K562 (cell line): ENCODE data around the gene SYNJ2. TPM values are rescaled to one million over a fixed set of nuclear protein-coding genes. Genes with fewer than 3 reads are reported as not detected.

Experiments used
- ATAC-seq: fragments of 200-7000 bp; cut with Tn5 transposase; 3 replicates; pipeline ENCODE4 v1.9.1; 2020; ENCODE audit warnings: moderate library complexity
- Bru-seq: library from RNA; stranded (reverse); fragments of 400-500 nt; gene quantifications from one replicate; lab custom pipeline; 2021; lab: Mats Ljungman, UMichigan
- BruChase-seq, 2 experiments: library from RNA; stranded (reverse); fragments of 400-500 nt; gene quantifications; one replicate each; lab custom pipeline; 2021; lab: Mats Ljungman, UMichigan
- BruUV-seq: library from RNA; stranded (reverse); fragments of 400-500 nt; replicated peaks from 2 replicates; lab custom pipeline; 2021; lab: Mats Ljungman, UMichigan
- CTCF ChIA-PET: fragments of 300-600 bp; formaldehyde crosslinking; extraction: SDS; loops from one replicate; lab custom pipeline; 2021; ENCODE audit warnings: low intra/inter-chr PET ratio; lab: Yijun Ruan, JAX
- POLR2A ChIA-PET: fragments of 300-600, 350-650 bp; sonication (Branson Sonifier 250); formaldehyde crosslinking; extraction: SDS; loops from one replicate; lab custom pipeline; 2021; ENCODE audit warnings: antibody characterized with exemption, inconsistent platforms; lab: Yijun Ruan, JAX
- DNase-seq, 4 experiments: peaks; one replicate each; pipeline versions ENCODE4 v3.0.0 to v3.0.0-alpha.2; 2011 to 2018; ENCODE audit warnings: low spot score in 3 of 4, mixed read lengths in 3 of 4; ENCODE audit errors: extremely low read depth in 1 of 4
- FAIRE-seq: peaks from 2 replicates; lab custom pipeline; 2011; peaks lifted over from hg19 to GRCh38; lab: Jason Lieb, UNC
- H2AFZ ChIP-seq: 2 replicates; pipeline ENCODE4 v1.6.0; 2011; ENCODE audit warnings: low read depth, low read length, control low read depth, inconsistent platforms
- H3K27ac ChIP-seq: fragments of 200-600 bp; 3 replicates; pipeline ENCODE4 v1.8.0; 2011; ENCODE audit warnings: low read depth, mild to moderate bottlenecking, control low read depth, inconsistent platforms, low read length, moderate library complexity, mixed read lengths; ENCODE audit errors: extremely low read depth
- H3K27me3 ChIP-seq, 2 experiments: fragments of 300-600 bp in 1 of 2; 2 replicates in 1 of 2; 3 replicates in 1 of 2; pipeline versions ENCODE4 v1.6.0 to v1.8.0; 2011; ENCODE audit warnings: inconsistent platforms in 2 of 2, low read length in 2 of 2, mild to moderate bottlenecking in 1 of 2, mixed read lengths in 1 of 2, moderate library complexity in 1 of 2; ENCODE audit not compliant: control insufficient read depth in 2 of 2, insufficient read depth in 2 of 2
- H3K36me3 ChIP-seq: fragments of 300-600 bp; 3 replicates; pipeline ENCODE4 v1.8.0; 2011; ENCODE audit warnings: mild to moderate bottlenecking, low read length, inconsistent platforms; ENCODE audit not compliant: control insufficient read depth, insufficient read depth
- H3K4me1 ChIP-seq, 2 experiments: fragments of 200-600 bp in 1 of 2; replicated peaks in 1 of 2; 2 replicates in 1 of 2; 3 replicates in 1 of 2; pipeline versions ENCODE4 v1.5.1 to v1.8.0; 2011; ENCODE audit warnings: inconsistent platforms in 2 of 2, low read length in 2 of 2, mild to moderate bottlenecking in 1 of 2, mixed read lengths in 1 of 2, moderate library complexity in 1 of 2; ENCODE audit not compliant: control insufficient read depth in 2 of 2, insufficient read depth in 2 of 2
- H3K4me2 ChIP-seq: 2 replicates; pipeline ENCODE4 v1.6.1; 2011; ENCODE audit warnings: low read length, control low read depth, inconsistent platforms, mixed read lengths; ENCODE audit not compliant: insufficient read depth
- H3K4me3 ChIP-seq: fragments of 200-600 bp; sonication (generic), shearing (Covaris generic); 2 replicates; pipeline ENCODE4 v1.5.1; 2016; ENCODE audit warnings: control low read depth, inconsistent platforms
- H3K79me2 ChIP-seq: fragments of 200-600 bp; 3 replicates; pipeline ENCODE4 v1.8.0; 2011; ENCODE audit warnings: low read length, inconsistent platforms; ENCODE audit not compliant: control insufficient read depth, insufficient read depth
- H3K9ac ChIP-seq, 2 experiments: 2 replicates each; pipeline versions ENCODE4 v1.6.0 to v1.6.1; 2011; ENCODE audit warnings: low read depth in 2 of 2, low read length in 2 of 2, control low read depth in 1 of 2, inconsistent platforms in 1 of 2, mild to moderate bottlenecking in 1 of 2, mixed read lengths in 1 of 2; ENCODE audit not compliant: insufficient read depth in 1 of 2
- H3K9me1 ChIP-seq: one replicate; pipeline ENCODE4 v1.6.0; 2011; ENCODE audit warnings: inconsistent platforms, mild to moderate bottlenecking, low read length, moderate library complexity; ENCODE audit not compliant: control insufficient read depth, insufficient read depth
- H3K9me3 ChIP-seq: replicated peaks from 2 replicates; pipeline ENCODE4 v1.5.1; 2011; ENCODE audit warnings: low read depth, low read length, inconsistent platforms; ENCODE audit not compliant: control insufficient read depth, insufficient read depth
- H4K20me1 ChIP-seq: replicated peaks from 2 replicates; pipeline ENCODE4 v1.6.1; 2011; ENCODE audit warnings: low read length, inconsistent platforms, mixed read lengths; ENCODE audit not compliant: control insufficient read depth, insufficient read depth
- CREB1 ChIP-seq, 2 experiments: sonication (generic) in 1 of 2; formaldehyde crosslinking in 1 of 2; IDR thresholded peaks; 2 replicates each; pipeline versions ENCODE4 v1.6.1 to v1.8.0; 2012 to 2022; ENCODE audit warnings: inconsistent platforms in 1 of 2, mild to moderate bottlenecking in 1 of 2, missing genetic modification reagents in 1 of 2, moderate library complexity in 1 of 2
- ETV5 ChIP-seq: sonication (generic); formaldehyde crosslinking; IDR thresholded peaks from 2 replicates; pipeline ENCODE4 v1.4.0; 2020; ENCODE audit warnings: low read depth, mild to moderate bottlenecking, missing genetic modification reagents
- FOXO4 ChIP-seq: fragments of 450-650 bp; formaldehyde crosslinking; IDR thresholded peaks from 2 replicates; pipeline ENCODE4 v1.4.0; 2020; ENCODE audit warnings: mild to moderate bottlenecking, moderate library complexity
- HMBOX1 ChIP-seq: sonication (generic); IDR thresholded peaks from 2 replicates; pipeline ENCODE4 v1.6.1; 2016
- MED1 ChIP-seq: sonication (generic); formaldehyde crosslinking; IDR thresholded peaks from 2 replicates; pipeline ENCODE4 v1.8.1; 2023; ENCODE audit warnings: missing genetic modification reagents, borderline replicate concordance
- SIX5 ChIP-seq, 2 experiments: IDR thresholded peaks; 2 replicates each; pipeline ENCODE4 v1.6.1; 2011; ENCODE audit warnings: low read length in 2 of 2, borderline replicate concordance in 1 of 2, low read depth in 1 of 2, mild to moderate bottlenecking in 1 of 2, moderate library complexity in 1 of 2; ENCODE audit not compliant: insufficient read depth in 1 of 2
- TSC22D4 ChIP-seq: fragments of 450-650 bp; IDR thresholded peaks from 2 replicates; pipeline ENCODE4 v1.6.1; 2016; ENCODE audit warnings: missing genetic modification characterization, missing biosample characterization, control low read depth
- ZC3H8 ChIP-seq: fragments of 450-650 bp; IDR thresholded peaks from 2 replicates; pipeline ENCODE4 v1.6.1; 2017
- ZFP30 ChIP-seq: fragments of 250-450 bp; sonication (Bioruptor Pico); IDR thresholded peaks from 2 replicates; pipeline ENCODE4 v1.8.0; 2022; ENCODE audit warnings: moderate library complexity, mild to moderate bottlenecking, inconsistent platforms, borderline replicate concordance
- ZNF740 ChIP-seq, 3 experiments: fragments of 200-800 bp in 1 of 3; sonication (Bioruptor generic) in 1 of 3; sonication (generic) in 1 of 3; formaldehyde crosslinking in 1 of 3; IDR thresholded peaks; 2 replicates each; pipeline versions ENCODE4 v1.6.1 to v1.8.0; 2016 to 2022; ENCODE audit warnings: mild to moderate bottlenecking in 2 of 3, missing compliant biosample characterization in 2 of 3, missing genetic modification characterization in 2 of 3, missing genetic modification reagents in 1 of 3
- WGBS: fragments of 100-300 bp; shearing (Covaris generic); methylation state at CpG from one replicate; pipeline ENCODE4 v1.1.6; 2016; ENCODE audit warnings: low coverage, mixed read lengths; ENCODE audit not compliant: insufficient coverage; ENCODE audit errors: missing lambda C conversion rate; 5-methylcytosine and 5-hydroxymethylcytosine counted together
- in situ Hi-C: fragments of 300-500 bp; cut with MboI; formaldehyde crosslinking; loops from 4 replicates; pipeline ENCODE4 v1.15.0; 2018; ENCODE audit warnings: inconsistent platforms, mixed read lengths
- intact Hi-C: fragments of 100-400 bp; cut with micrococcal nuclease; formaldehyde crosslinking; loops from 2 replicates; pipeline ENCODE4 v1.14.2; 2022
- long read RNA-seq, 3 experiments: library from polyadenylated mRNA in 2 of 3; library from RNA in 1 of 3; unstranded in 2 of 3; stranded (forward) in 1 of 3; transcript quantifications; one replicate each; pipeline ENCODE4 v2.0.0, GENCODE V29; 2019 to 2022
- polyA minus RNA-seq, 3 experiments: library from RNA; depleted of rRNA, polyadenylated mRNA; stranded (reverse); fragments of >200 nt; gene quantifications; 2 replicates each; pipeline ENCODE4 v1.2.3, GENCODE V29; 2011
- polyA plus RNA-seq, 8 experiments: library from polyadenylated mRNA; depleted of rRNA in 4 of 8; stranded (reverse) in 5 of 8; unstranded in 3 of 8; fragments of >200 nt; fragmentation: Nextera tagmentation in 2 of 8; fragmentation: Illumina TruSeq in 1 of 8; extraction: Ambion mirVana in 2 of 8; extraction: Trizol in 1 of 8; gene quantifications; 2 replicates each; pipeline versions ENCODE4 v1.2.1 to v1.2.3, GENCODE V29; 2011 to 2014; ENCODE audit warnings: inconsistent platforms in 1 of 8, missing spikeins in 1 of 8
- total RNA-seq, 7 experiments: library from RNA; depleted of rRNA in 6 of 7; stranded (reverse); fragments of >200 nt in 6 of 7; fragmentation: Illumina TruSeq in 2 of 7; extraction: Trizol in 2 of 7; gene quantifications; 2 replicates each; pipeline versions ENCODE4 v1.2.1 to v1.2.3, GENCODE V29; 2011 to 2021; ENCODE audit warnings: low replicate concordance in 1 of 7

Gene SYNJ2
- total RNA-seq (2011; cell fraction: chromatin; rRNA removed; ENCODE audit: low replicate concordance): 70.0 and 111 TPM in 2 replicates
- total RNA-seq (2011; cell fraction: nucleolus; rRNA removed): 56.6 and 62.9 TPM in 2 replicates
- total RNA-seq (2011; cell fraction: nucleoplasm; rRNA removed): 49.5 and 50.1 TPM in 2 replicates
- 15.7 and 17.8 TPM in 2 replicates for total RNA-seq (2014; rRNA removed)
- 19.5 and 22.7 TPM in 2 replicates for total RNA-seq (2014; rRNA removed; fragmentation: Illumina TruSeq; extraction: Trizol)
- 12.5 and 13.6 TPM in 2 replicates for total RNA-seq (2015; rRNA removed; fragmentation: Illumina TruSeq; extraction: Trizol)
- 24.7 and 27.7 TPM in 2 replicates for total RNA-seq (2021)
- polyA plus RNA-seq (2011; rRNA removed): 17.1 and 21.6 TPM in 2 replicates
- 18.3 and 24.0 TPM in 2 replicates for polyA plus RNA-seq (2011; cell fraction: cytosol; rRNA removed)
- polyA plus RNA-seq (2011; cell fraction: nucleus; rRNA removed): 28.6 and 33.9 TPM in 2 replicates
- polyA plus RNA-seq (2012): 15.0 and 17.4 TPM in 2 replicates
- 22.9 and 26.1 TPM in 2 replicates for polyA plus RNA-seq (2014; fragmentation: Illumina TruSeq; extraction: Trizol)
- polyA plus RNA-seq (2014; fragmentation: Nextera tagmentation; extraction: Ambion mirVana): 1 to 10 TPM; 3.0 to 3.3 TPM
- polyA plus RNA-seq (2014; rRNA removed): 13.7 and 16.9 TPM in 2 replicates
- 24.2 and 30.1 TPM in 2 replicates for polyA minus RNA-seq (2011; rRNA and poly(A)+ RNA removed)
- polyA minus RNA-seq (2011; cell fraction: cytosol; rRNA and poly(A)+ RNA removed): 19.8 and 20.9 TPM in 2 replicates
- 18.7 and 22.3 TPM in 2 replicates for polyA minus RNA-seq (2011; cell fraction: nucleus; rRNA and poly(A)+ RNA removed)
- percentile 68 among the genes with signal in this experiment for Bru-seq, nascent RNA
- BruChase-seq, experiment 1, labeled RNA remaining after a 2-hour chase: percentile 68 among the genes with signal in this experiment
- percentile 68 among the genes with signal in this experiment for BruChase-seq, experiment 2, labeled RNA remaining after a 6-hour chase
- long read RNA-seq, experiment 1, transcript SYNJ2-203 (4 exons, 939 nt): major isoform, 57 of 144 reads
- long read RNA-seq, experiment 1, partial matches to known transcripts: 64 of 144 reads
- long read RNA-seq, experiment 1, other reads (novel, unspliced or antisense): 23 of 144 reads
- long read RNA-seq, experiment 2, full-length matches to known transcripts: 18 of 29 reads
- long read RNA-seq, experiment 2, partial matches to known transcripts: 4 of 29 reads
- long read RNA-seq, experiment 2, other reads (novel, unspliced or antisense): 7 of 29 reads
- long read RNA-seq, experiment 3, transcript SYNJ2-203 (4 exons, 939 nt): major isoform, 8 of 14 reads
- long read RNA-seq, experiment 3, partial matches to known transcripts: 2 of 14 reads
- long read RNA-seq, experiment 3, other reads (novel, unspliced or antisense): 4 of 14 reads

GRCh38 chr6:157981395-157982101 is at the start of gene SYNJ2:
Gene SYNJ2, plus strand, starts transcription at chr6:157981863. Its CDS starts 99 bp downstream, at chr6:157981962.
- Histone ChIP-seq H3K4me1 (peaks cover 24 to 32% of the 10 kb centered on the region in 2 experiments; a peak in 4 of 5 replicates), H2AFZ (peak within 1 kb of the TSS; percentile 97), H3K27ac (peak within 1 kb of the TSS; percentile 85), H3K36me3 (no peaks in the 10 kb centered on the region; the same call in 2 of the 3 replicates), H3K4me2 (peak within 1 kb of the TSS; percentile 88), H3K4me3 (peak within 1 kb of the TSS; percentile 79), H3K79me2 (peaks cover 46% of the 10 kb centered on the region), H3K9me3 (no peaks in the 10 kb centered on the region), H4K20me1 (peaks cover 12% of the 10 kb centered on the region; the same call in 1 of the 2 replicates), H3K27me3 (no peaks in the 10 kb centered on the region), H3K9ac (peak within 1 kb of the TSS; percentile 75 to 98), H3K9me1 (no peaks in the 10 kb centered on the region)
- no TSS peak for BruUV-seq
- no peak for FAIRE-seq
- in situ Hi-C loops: no loop called here
- DNase-seq: peak; percentile 93 to 96 (median 95)
- peak; percentile 90 for ATAC-seq
- ChIA-PET CTCF (interaction anchor here (2.1 kb wide), 1 partner anchor 91 kb away, joined by 12 read pairs; no protein-coding TSS in a partner anchor), POLR2A (interaction anchor here (0.6 to 3.4 kb wide), 5 partner anchors 9 to 104 kb away, joined by 3 to 15 read pairs (median 3); no protein-coding TSS in a partner anchor)
- under 1% methylated on average over 51 of the region's 86 CpGs for WGBS
- intact Hi-C loops: loop anchor here (1.0 to 10.0 kb wide), 4 partner anchors 59 to 223 kb away; no protein-coding TSS in a partner anchor
- no peak for TF ChIP-seq TSC22D4 (tag)
- TF ChIP-seq ETV5 (CRISPR knock-in tag): no peak
- TF ChIP-seq MED1 (CRISPR knock-in tag): 0 out of 2 replicates have a peak, but pooled peaks have one; percentile 37
- no peak for TF ChIP-seq ZFP30 (CRISPR knock-in tag)
- TF ChIP-seq ZC3H8: no peak
- no peak for TF ChIP-seq FOXO4 (CRISPR knock-in tag)
- TF ChIP-seq SIX5 (IDR thresholded peaks at IDR 0.05; ENCODE audit: borderline replicate concordance in 1 of 2, insufficient read depth in 1 of 2, low read depth in 1 of 2, low read length in 2 of 2): no peak
- TF ChIP-seq CREB1 (IDR thresholded peaks at IDR 0.05): peak; percentile 58; the same call in 1 of the 2 replicates
- TF ChIP-seq CREB1 (CRISPR knock-in tag; IDR thresholded peaks at IDR 0.05): peak; percentile 37; the same call in 1 of the 2 replicates
- peak; percentile 12 for TF ChIP-seq ZNF740 (CRISPR knock-in tag; IDR thresholded peaks at IDR 0.05)
- peak in 1 of 2 experiments; percentile 62; a peak in 1 of 4 replicates for TF ChIP-seq ZNF740 (tag; IDR thresholded peaks at IDR 0.05)
- no peak for TF ChIP-seq HMBOX1
